Measurements from ENCODE around the gene NCMAP. TPM values are rescaled to one million over a fixed set of nuclear protein-coding genes. Genes with fewer than 3 reads are reported as not detected.

The NCMAP gene
- total and polyA plus RNA-seq, 2 of the 8 experiments (the other 6 are each of a cell fraction or from before 2014, with no cell fraction given): 0.21 to 0.39 TPM

- Histone ChIP-seq H2BK15ac (ENCODE audit: low read length) (no peak overlapping the region), H2AFZ (ENCODE audit: low read length) (no peak overlapping the region), H3K4me2 (ENCODE audit: insufficient read depth in 1 of 2, low read depth in 2 of 2, low read length in 2 of 2) (no peak overlapping the region), H4K91ac (replicated peaks; ENCODE audit: insufficient read length, low read length) (no peak overlapping the region), H3K9ac (replicated peaks in 1 of 4; ENCODE audit: extremely low read depth in 1 of 4, low read depth in 3 of 4, low read length in 3 of 4) (no peak overlapping the region; a peak in 1 of 7 replicates), H2BK120ac (replicated peaks; ENCODE audit: low read depth, low read length) (no peak overlapping the region), H3K18ac (ENCODE audit: extremely low read depth, low read length) (no peak overlapping the region), H4K20me1 (replicated peaks in 1 of 2; ENCODE audit: control insufficient read depth in 1 of 2, insufficient read depth in 2 of 2, low read length in 2 of 2) (no peaks in the 10 kb centered on the region), H3K4ac (replicated peaks; ENCODE audit: insufficient read length, low read depth, low read length) (no peak overlapping the region), H3K4me1 (replicated peaks in 1 of 4; ENCODE audit: control insufficient read depth in 3 of 4, insufficient read depth in 4 of 4, low read length in 3 of 4) (peaks cover 0 to 6% (median 5%) of the 10 kb centered on the region in 4 experiments; a peak in 6 of 7 replicates), H3K79me2 (ENCODE audit: control insufficient read depth in 1 of 2, insufficient read depth in 2 of 2, low read length in 2 of 2) (peaks cover 0 to 4% of the 10 kb centered on the region in 2 experiments; a peak in 1 of 4 replicates), H2BK20ac (ENCODE audit: low read length) (no peak overlapping the region), H3K23me2 (ENCODE audit: low read depth, low read length) (peaks cover 3% of the 10 kb centered on the region), H2BK5ac (ENCODE audit: low read depth, low read length) (no peak overlapping the region), H2AK5ac (ENCODE audit: low read depth, low read length) (no peak overlapping the region), H4K5ac (ENCODE audit: insufficient read length, low read depth, low read length) (no peak overlapping the region), H3K14ac (ENCODE audit: insufficient read length) (no peak overlapping the region), H3K23ac (ENCODE audit: insufficient read length) (no peak overlapping the region), H4K8ac (ENCODE audit: extremely low read depth, insufficient read depth, low read length) (no peak overlapping the region), H2BK12ac (ENCODE audit: low read depth, low read length) (no peak overlapping the region; the same call in 1 of the 2 replicates), H3K27ac (ENCODE audit: low read depth, low read length) (no peak overlapping the region), H3K36me3 (ENCODE audit: control insufficient read depth in 2 of 4, insufficient read depth in 4 of 4, low read length in 3 of 4) (no peaks in the 10 kb centered on the region), H3K9me3 (ENCODE audit: insufficient read depth in 2 of 2, low read depth in 1 of 2, low read length in 1 of 2) (no peaks in the 10 kb centered on the region), H3K56ac (replicated peaks; ENCODE audit: insufficient read length, low read depth, low read length) (no peak overlapping the region), H3K27me3 (replicated peaks in 1 of 4; ENCODE audit: control insufficient read depth in 3 of 4, extremely low read depth in 1 of 4, insufficient read depth in 3 of 4, low read length in 3 of 4) (no peaks in the 10 kb centered on the region), H3K4me3 (ENCODE audit: extremely low read depth in 1 of 4, insufficient read depth in 2 of 4, low read depth in 3 of 4, low read length in 4 of 4) (no peak overlapping the region), H3K79me1 (ENCODE audit: low read depth, low read length) (no peaks in the 10 kb centered on the region)
- CTCF ChIA-PET (ENCODE audit: partially characterized antibody): interaction anchor here (0.5 to 7.1 kb wide), 17 partner anchors 9 to 811 kb away, joined by 3 to 45 read pairs (median 4); no protein-coding TSS in a partner anchor
- TF ChIP-seq POLR2A (IDR thresholded peaks at IDR 0.05; ENCODE audit: control extremely low read depth in 1 of 2, low read depth in 2 of 2, low read length in 2 of 2) (no peak), EZH2 (IDR thresholded peaks at IDR 0.05; ENCODE audit: low read depth, low read length, severe bottlenecking) (no peak), E2F6 (IDR thresholded peaks at IDR 0.05) (no peak), SUZ12 (IDR thresholded peaks at IDR 0.05; ENCODE audit: low read length) (no peak)
- WGBS, 2 experiments (ENCODE audit: extremely low coverage in 1 of 2, insufficient coverage in 1 of 2, insufficient read length in 1 of 2, insufficient replicate concordance in 2 of 2, low coverage in 1 of 2, low lambda C conversion rate in 2 of 2, missing lambda C conversion rate in 1 of 2): 86% methylated on average over 3 of the region's 3 CpGs; no CpG with 5 or more reads in 1 of the 2 experiments
- no peak for FAIRE-seq
- POLR2A ChIA-PET (ENCODE audit: partially characterized antibody): interaction anchor here (1.0 kb wide), 1 partner anchor 213 kb away, joined by 3 read pairs; no protein-coding TSS in a partner anchor
- DNase-seq (ENCODE audit: low read depth in 1 of 2, low spot score in 2 of 2): no peak
These were observed 80.9 kb downstream of the NCMAP start for GRCh38 chr1:24636661-24637357.

Data from H1 (cell line).